Upper lobe of left lung (tissue), 6 donors: Measurements from ENCODE around the gene SLC35B2. TPM values are rescaled to one million over a fixed set of nuclear protein-coding genes. Genes with fewer than 3 reads are reported as not detected.

Experiments used
- ATAC-seq, 2 donors: fragments of 200-7000 bp; cut with Tn5 transposase; one replicate each; pipeline ENCODE4 v1.9.1; 2022; ENCODE audit warnings: mild to moderate bottlenecking in 2 of 2, moderate library complexity in 2 of 2; ENCODE audit not compliant: low FRiP score in 2 of 2
- DNase-seq, 2 donors: peaks; one replicate each; pipeline ENCODE4 v3.0.0-alpha.2; 2019 to 2020
- H3K27ac ChIP-seq, 4 donors: fragments of 200-600 bp; sonication (generic); one replicate each; pipeline ENCODE4 v1.5.1; 2016 to 2019
- H3K27me3 ChIP-seq, 4 donors: fragments of 200-600 bp; sonication (generic); one replicate each; pipeline ENCODE4 v1.5.1; 2017 to 2019
- H3K36me3 ChIP-seq, 4 donors: fragments of 200-600 bp; sonication (generic); one replicate each; pipeline ENCODE4 v1.5.1; 2016 to 2019
- H3K4me1 ChIP-seq, 4 donors: fragments of 200-600 bp; sonication (generic); one replicate each; pipeline ENCODE4 v1.5.1; 2018 to 2019
- H3K4me3 ChIP-seq, 4 donors: fragments of 200-600 bp; sonication (generic); one replicate each; pipeline ENCODE4 v1.5.1; 2017 to 2019; ENCODE audit warnings: mild to moderate bottlenecking in 2 of 4, moderate library complexity in 1 of 4
- H3K9me3 ChIP-seq, 4 donors: fragments of 200-600 bp; sonication (generic); one replicate each; pipeline ENCODE4 v1.5.1; 2018 to 2019
- CTCF ChIP-seq, 6 experiments: fragments of 450-650 bp in 4 of 6; fragments of 200-600 bp in 2 of 6; sonication (generic) in 2 of 6; IDR thresholded peaks; one replicate each; pipeline ENCODE4 v1.5.1; 2016 to 2019; ENCODE audit warnings: antibody characterized with exemption in 6 of 6
- EP300 ChIP-seq, 4 donors: sonication (generic); formaldehyde crosslinking; IDR thresholded peaks; one replicate each; pipeline ENCODE4 v1.5.1; 2017; ENCODE audit warnings: antibody characterized with exemption in 4 of 4, control low read depth in 2 of 4
- POLR2A ChIP-seq, 4 donors: fragments of 450-650 bp; IDR thresholded peaks; one replicate each; pipeline ENCODE4 v1.5.1; 2016 to 2017; ENCODE audit warnings: antibody characterized with exemption in 4 of 4, mild to moderate bottlenecking in 2 of 4
- POLR2AphosphoS5 ChIP-seq, 2 donors: sonication (generic); formaldehyde crosslinking; IDR thresholded peaks; one replicate each; pipeline ENCODE4 v1.5.1; 2017; ENCODE audit warnings: antibody characterized with exemption in 2 of 2
- WGBS, 2 donors: methylation state at CpG; one replicate each; pipeline ENCODE4 v1.1.5; 2017 to 2018; 5-methylcytosine and 5-hydroxymethylcytosine counted together
- total RNA-seq, 6 donors: library from RNA; depleted of rRNA in 4 of 6; stranded (reverse); fragments of >200 nt in 4 of 6; gene quantifications; one replicate each; pipeline versions ENCODE4 v1.1.0 to v1.2.1, GENCODE V29; 2016 to 2021
- donor health status: DM: no; HTN: no; CAD: no; lungs with moderate emphysema.
- donor health status: DM: no; HTN: yes; CAD: no; lungs with severe emphysema.

The SLC35B2 gene
- total RNA-seq, 6 donors from 2014 or later: 14.6 to 44.8 (median 29.8) TPM

GRCh38 chr6:44261581-44261980, 4.3 kb upstream of the SLC35B2 start:
- peak in 1 of 2 donors; percentile 53 for DNase-seq
- H3K36me3 ChIP-seq: peaks cover 0 to 29% (median 14%) of the 10 kb centered on the region in 4 donors
- H3K27me3 ChIP-seq: no peaks in the 10 kb centered on the region
- H3K4me3 ChIP-seq: no peak overlapping the region
- no peaks in the 10 kb centered on the region for H3K9me3 ChIP-seq
- TF ChIP-seq CTCF (IDR thresholded peaks at IDR 0.05) (no peak), POLR2A (IDR thresholded peaks at IDR 0.05) (no peak), EP300 (IDR thresholded peaks at IDR 0.05) (no peak), POLR2AphosphoS5 (IDR thresholded peaks at IDR 0.05) (no peak)
- WGBS, 2 donors: 88 to 93% methylated on average over 2 to 8 of the region's 8 CpGs
- no peak for ATAC-seq
- H3K4me1 ChIP-seq: peaks cover 31 to 45% (median 39%) of the 10 kb centered on the region in 4 donors
- H3K27ac ChIP-seq: no peak overlapping the region

GRCh38 chr6:44260451-44261297, 3.3 kb upstream of the SLC35B2 start:
- peaks cover 37 to 54% (median 46%) of the 10 kb centered on the region in 4 donors for H3K4me1 ChIP-seq
- WGBS, 2 donors: 94 to 95% methylated on average over 5 to 6 of the region's 6 CpGs

GRCh38 chr6:44260011-44260410, 2.7 kb upstream of the SLC35B2 start:
- H3K36me3 ChIP-seq: peaks cover 0 to 34% (median 18%) of the 10 kb centered on the region in 4 donors
- no peaks in the 10 kb centered on the region for H3K9me3 ChIP-seq
- no peak overlapping the region for H3K27ac ChIP-seq
- no peak overlapping the region for H3K4me3 ChIP-seq
- WGBS, 2 donors: 96% methylated on average over 8 of the region's 8 CpGs; no CpG with 5 or more reads in 1 of the 2 donors
- no peak for TF ChIP-seq POLR2AphosphoS5 (IDR thresholded peaks at IDR 0.05)
- no peak for TF ChIP-seq EP300 (IDR thresholded peaks at IDR 0.05)
- no peak for TF ChIP-seq POLR2A (IDR thresholded peaks at IDR 0.05)
- DNase-seq: peak in 1 of 2 donors; percentile 53
- H3K4me1 ChIP-seq: peaks cover 37 to 53% (median 46%) of the 10 kb centered on the region in 4 donors
- no peaks in the 10 kb centered on the region for H3K27me3 ChIP-seq
- ATAC-seq: no peak

More at GRCh38 chr6:44260451-44261297, 3.3 kb upstream of the SLC35B2 start:
- no peak for TF ChIP-seq EP300 (IDR thresholded peaks at IDR 0.05)
- peaks cover 0 to 29% (median 14%) of the 10 kb centered on the region in 4 donors for H3K36me3 ChIP-seq
- H3K4me3 ChIP-seq: no peak overlapping the region
- no peaks in the 10 kb centered on the region for H3K9me3 ChIP-seq
- ATAC-seq (no peak), DNase-seq (no peak)
- no peak overlapping the region for H3K27ac ChIP-seq
- no peaks in the 10 kb centered on the region for H3K27me3 ChIP-seq

- WGBS, 2 donors: 94 to 97% methylated on average over 2 to 3 of the region's 3 CpGs
- no peak overlapping the region for H3K27ac ChIP-seq
- no peak overlapping the region for H3K4me3 ChIP-seq
- no peak for DNase-seq
- H3K9me3 ChIP-seq: no peaks in the 10 kb centered on the region
- no peak for ATAC-seq
- peaks cover 8 to 45% (median 29%) of the 10 kb centered on the region in 4 donors for H3K36me3 ChIP-seq
- H3K4me1 ChIP-seq: peaks cover 27 to 42% (median 36%) of the 10 kb centered on the region in 4 donors
- no peaks in the 10 kb centered on the region for H3K27me3 ChIP-seq
- TF ChIP-seq POLR2A (IDR thresholded peaks at IDR 0.05): no peak
- no peak for TF ChIP-seq POLR2AphosphoS5 (IDR thresholded peaks at IDR 0.05)
Measured at GRCh38 chr6:44258921-44259320, 1.6 kb upstream of the SLC35B2 start.

GRCh38 chr6:44258325-44258863, 1.1 kb upstream of the SLC35B2 start:
- peaks cover 11 to 51% (median 34%) of the 10 kb centered on the region in 4 donors for H3K36me3 ChIP-seq
- no peak overlapping the region for H3K4me3 ChIP-seq
- peak overlapping the region in 2 of 4 donors; percentile 85 to 90 for H3K27ac ChIP-seq
- H3K9me3 ChIP-seq: no peaks in the 10 kb centered on the region
- ATAC-seq: no peak
- no peak for TF ChIP-seq POLR2A (IDR thresholded peaks at IDR 0.05)
- TF ChIP-seq EP300 (IDR thresholded peaks at IDR 0.05): no peak
- no peak for DNase-seq
- H3K27me3 ChIP-seq: no peaks in the 10 kb centered on the region
- WGBS, 2 donors: 95 to 96% methylated on average over 8 to 9 of the region's 9 CpGs
- H3K4me1 ChIP-seq: peaks cover 22 to 37% (median 31%) of the 10 kb centered on the region in 4 donors

- H3K4me3 ChIP-seq: peak overlapping the region; percentile 45 to 98 (median 92)
- WGBS, 2 donors: 28 to 29% methylated on average over 15 of the region's 15 CpGs
- peak in 1 of 2 donors; percentile 0 for ATAC-seq
- TF ChIP-seq CTCF (IDR thresholded peaks at IDR 0.05) (peak in 1 of 6 experiments; percentile 15), EP300 (IDR thresholded peaks at IDR 0.05) (no peak)
- peak overlapping the region; percentile 85 to 97 (median 89) for H3K27ac ChIP-seq
- no peaks in the 10 kb centered on the region for H3K27me3 ChIP-seq
- DNase-seq: no peak
- peaks cover 17 to 56% (median 39%) of the 10 kb centered on the region in 4 donors for H3K36me3 ChIP-seq
- peaks cover 17 to 31% (median 25%) of the 10 kb centered on the region in 4 donors for H3K4me1 ChIP-seq
- no peaks in the 10 kb centered on the region for H3K9me3 ChIP-seq
Measured at GRCh38 chr6:44257753-44258324, 511 bp upstream of the SLC35B2 start.
